Measurements from ENCODE around the gene CRYBG1. TPM values are rescaled to one million over a fixed set of nuclear protein-coding genes. Genes with fewer than 3 reads are reported as not detected.

CRYBG1 gene
- total RNA-seq, 1 donor from 2014 or later: 5.8 TPM

DNA sequence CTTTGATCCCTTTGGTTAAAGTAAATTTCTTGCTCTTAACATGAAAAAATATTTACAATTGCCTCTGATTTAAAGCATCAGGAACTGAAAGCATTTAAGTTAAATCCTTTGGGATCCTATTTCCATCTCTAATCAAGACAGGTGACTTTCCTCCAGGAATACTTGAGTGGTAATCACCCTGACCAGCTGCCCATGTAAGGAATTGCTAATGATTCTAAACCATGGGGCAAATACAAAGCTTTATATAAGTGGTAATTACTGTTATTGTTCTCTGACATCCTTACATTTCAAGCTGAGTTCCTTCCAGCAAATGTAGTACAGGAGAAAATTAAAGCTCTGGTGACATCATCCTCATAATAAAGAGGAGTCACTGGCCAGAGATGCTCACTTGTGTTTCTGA lies 100.6 kb downstream of the CRYBG1 start:
- H3K9me3 Mint-ChIP-seq: no peaks in the 10 kb centered on the region
- no peaks in the 10 kb centered on the region for H3K4me1 Mint-ChIP-seq (ENCODE audit: unreplicated experiment)
- DNase-seq (ENCODE audit: extremely low spot score, unreplicated experiment): no peak
- H3K27ac Mint-ChIP-seq: no peak overlapping the region
- TF ChIP-seq, protein P1, sequence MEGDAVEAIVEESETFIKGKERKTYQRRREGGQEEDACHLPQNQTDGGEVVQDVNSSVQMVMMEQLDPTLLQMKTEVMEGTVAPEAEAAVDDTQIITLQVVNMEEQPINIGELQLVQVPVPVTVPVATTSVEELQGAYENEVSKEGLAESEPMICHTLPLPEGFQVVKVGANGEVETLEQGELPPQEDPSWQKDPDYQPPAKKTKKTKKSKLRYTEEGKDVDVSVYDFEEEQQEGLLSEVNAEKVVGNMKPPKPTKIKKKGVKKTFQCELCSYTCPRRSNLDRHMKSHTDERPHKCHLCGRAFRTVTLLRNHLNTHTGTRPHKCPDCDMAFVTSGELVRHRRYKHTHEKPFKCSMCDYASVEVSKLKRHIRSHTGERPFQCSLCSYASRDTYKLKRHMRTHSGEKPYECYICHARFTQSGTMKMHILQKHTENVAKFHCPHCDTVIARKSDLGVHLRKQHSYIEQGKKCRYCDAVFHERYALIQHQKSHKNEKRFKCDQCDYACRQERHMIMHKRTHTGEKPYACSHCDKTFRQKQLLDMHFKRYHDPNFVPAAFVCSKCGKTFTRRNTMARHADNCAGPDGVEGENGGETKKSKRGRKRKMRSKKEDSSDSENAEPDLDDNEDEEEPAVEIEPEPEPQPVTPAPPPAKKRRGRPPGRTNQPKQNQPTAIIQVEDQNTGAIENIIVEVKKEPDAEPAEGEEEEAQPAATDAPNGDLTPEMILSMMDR (conservative IDR thresholded peaks at IDR 0.05): no peak
- H3K27me3 Mint-ChIP-seq: no peaks in the 10 kb centered on the region
- H3K4me3 Mint-ChIP-seq: no peak overlapping the region
- no peaks in the 10 kb centered on the region for H3K36me3 Mint-ChIP-seq

DNA sequence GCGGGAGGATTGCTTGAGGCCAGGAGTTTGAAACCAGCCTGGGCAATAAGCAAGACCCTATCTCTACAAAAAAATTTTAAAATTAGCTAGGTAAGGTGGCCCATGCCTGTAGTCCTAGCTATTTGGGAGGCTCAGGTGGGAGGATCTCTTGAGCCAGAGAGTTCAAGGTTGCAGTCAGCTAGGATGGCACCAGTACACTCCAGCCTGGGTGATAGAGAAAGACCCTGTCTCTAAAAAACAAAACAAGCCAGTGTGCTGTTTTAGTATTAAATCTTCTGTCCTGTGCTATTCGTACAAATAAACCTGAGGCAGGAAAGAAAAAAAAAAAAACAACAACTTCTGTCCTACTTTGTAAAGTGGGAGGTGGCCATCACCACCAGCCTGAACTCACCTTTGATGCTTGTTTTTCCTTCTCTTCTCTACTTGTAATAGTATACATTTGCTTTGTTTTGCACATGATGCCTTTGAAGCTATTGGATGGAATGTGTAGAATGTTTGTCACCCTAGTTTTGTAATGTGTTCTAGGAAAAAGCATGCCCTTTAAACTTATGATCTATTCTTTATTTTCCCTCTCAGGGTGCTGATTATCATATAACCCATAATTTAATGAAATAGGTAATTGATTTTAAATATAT lies 102.5 kb downstream of the CRYBG1 start:
- H3K4me3 Mint-ChIP-seq: no peak overlapping the region
- H3K36me3 Mint-ChIP-seq: no peaks in the 10 kb centered on the region
- H3K27me3 Mint-ChIP-seq: no peaks in the 10 kb centered on the region
- H3K27ac Mint-ChIP-seq: no peak overlapping the region
- DNase-seq (ENCODE audit: extremely low spot score, unreplicated experiment): no peak
- TF ChIP-seq, protein P1 (conservative IDR thresholded peaks at IDR 0.05): no peak
- H3K9me3 Mint-ChIP-seq: no peaks in the 10 kb centered on the region
- H3K4me1 Mint-ChIP-seq (ENCODE audit: unreplicated experiment): no peaks in the 10 kb centered on the region

DNA sequence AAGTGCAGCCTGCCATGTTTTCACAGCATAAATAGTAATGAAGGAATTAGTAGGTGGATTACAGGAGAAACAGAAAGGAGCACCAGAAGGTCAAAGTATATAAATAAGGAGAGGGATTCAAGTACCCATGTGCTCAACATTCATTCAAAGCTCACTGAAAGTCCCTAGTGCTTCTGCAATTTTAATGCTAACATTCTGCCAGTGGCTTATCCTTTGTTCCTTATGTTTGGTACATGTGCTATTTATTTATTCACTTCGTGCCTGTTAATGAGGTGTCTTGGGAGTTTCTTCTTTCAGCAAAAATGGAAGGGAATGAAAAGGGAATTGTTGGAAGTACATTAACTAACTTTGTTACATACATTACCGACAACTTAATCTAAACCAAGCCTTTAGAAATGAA lies 105.7 kb downstream of the CRYBG1 start:
- no peaks in the 10 kb centered on the region for H3K27me3 Mint-ChIP-seq
- H3K9me3 Mint-ChIP-seq: no peaks in the 10 kb centered on the region
- no peak for DNase-seq (ENCODE audit: extremely low spot score, unreplicated experiment)
- H3K4me1 Mint-ChIP-seq (ENCODE audit: unreplicated experiment): no peaks in the 10 kb centered on the region
- no peaks in the 10 kb centered on the region for H3K36me3 Mint-ChIP-seq
- H3K4me3 Mint-ChIP-seq: no peak overlapping the region
- TF ChIP-seq, protein P1 (conservative IDR thresholded peaks at IDR 0.05): no peak
- H3K27ac Mint-ChIP-seq: no peak overlapping the region

DNA sequence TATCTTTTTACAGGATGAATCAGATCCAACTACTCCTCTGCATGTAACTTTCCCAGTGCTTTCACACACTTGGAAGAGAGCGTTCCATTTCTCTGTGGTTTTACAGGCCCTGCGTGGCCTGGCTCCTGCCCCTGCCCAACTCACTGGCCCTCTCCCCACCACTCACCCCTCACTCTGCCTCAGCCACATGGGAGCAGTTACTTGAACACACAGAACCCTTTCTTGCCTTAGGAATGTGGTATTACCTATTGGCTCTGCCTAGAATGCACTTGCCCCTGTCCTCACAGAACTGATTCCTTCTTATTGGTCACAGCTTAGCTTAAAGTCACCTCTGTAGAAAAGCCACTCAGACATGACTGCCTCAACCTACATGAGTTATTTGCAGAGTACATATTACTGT lies 108.4 kb downstream of the CRYBG1 start:
- H3K4me1 Mint-ChIP-seq (ENCODE audit: unreplicated experiment): no peaks in the 10 kb centered on the region
- no peak overlapping the region for H3K4me3 Mint-ChIP-seq
- H3K9me3 Mint-ChIP-seq: no peaks in the 10 kb centered on the region
- TF ChIP-seq, protein P1 (conservative IDR thresholded peaks at IDR 0.05): no peak
- no peak for DNase-seq (ENCODE audit: extremely low spot score, unreplicated experiment)
- no peaks in the 10 kb centered on the region for H3K36me3 Mint-ChIP-seq
- H3K27me3 Mint-ChIP-seq: no peaks in the 10 kb centered on the region
- H3K27ac Mint-ChIP-seq: no peak overlapping the region

DNA sequence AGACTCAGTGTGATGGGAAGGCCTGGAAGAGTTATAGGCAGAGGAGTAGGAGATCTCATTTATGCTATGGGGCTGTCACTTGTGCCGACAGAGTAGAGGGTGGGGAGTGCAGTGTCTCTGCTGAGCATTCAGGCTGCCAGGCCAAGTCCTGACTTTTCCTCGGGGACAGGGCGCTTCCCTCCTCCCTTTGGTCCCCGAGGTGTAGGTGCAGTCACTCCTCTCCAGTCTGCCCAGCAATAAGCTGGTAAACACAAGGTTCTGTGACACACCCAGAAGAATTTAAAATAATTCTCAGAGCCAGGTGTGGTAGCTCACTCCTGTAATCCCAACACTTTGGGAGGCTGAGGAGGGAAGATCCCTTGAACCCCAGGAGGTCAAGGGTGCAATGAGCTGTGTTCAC lies 109.4 kb downstream of the CRYBG1 start:
- H3K9me3 Mint-ChIP-seq: no peaks in the 10 kb centered on the region
- TF ChIP-seq, protein P1 (conservative IDR thresholded peaks at IDR 0.05): no peak
- no peaks in the 10 kb centered on the region for H3K4me1 Mint-ChIP-seq (ENCODE audit: unreplicated experiment)
- H3K4me3 Mint-ChIP-seq: no peak overlapping the region
- H3K27me3 Mint-ChIP-seq: no peaks in the 10 kb centered on the region
- DNase-seq (ENCODE audit: extremely low spot score, unreplicated experiment): no peak
- no peak overlapping the region for H3K27ac Mint-ChIP-seq
- no peaks in the 10 kb centered on the region for H3K36me3 Mint-ChIP-seq

DNA sequence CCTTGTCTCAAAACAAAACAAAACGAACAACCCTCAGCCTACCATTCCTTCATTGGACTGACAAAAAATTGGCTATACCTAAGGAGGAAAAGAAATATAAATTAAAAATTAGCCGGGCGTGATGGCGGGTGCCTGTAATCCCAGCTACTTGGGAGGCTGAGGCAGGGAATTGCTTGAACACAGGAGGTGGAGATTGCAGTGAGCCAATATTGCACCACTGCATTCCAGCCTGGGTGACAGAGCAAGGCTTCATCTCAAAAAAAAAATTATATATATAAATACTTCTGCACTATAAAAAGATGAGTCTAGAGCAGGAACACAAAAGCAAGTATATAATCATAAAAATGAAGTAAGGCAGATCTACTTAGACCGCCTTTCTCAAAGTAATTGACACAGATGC lies 109.8 kb downstream of the CRYBG1 start:
- no peaks in the 10 kb centered on the region for H3K36me3 Mint-ChIP-seq
- DNase-seq (ENCODE audit: extremely low spot score, unreplicated experiment): no peak
- no peaks in the 10 kb centered on the region for H3K4me1 Mint-ChIP-seq (ENCODE audit: unreplicated experiment)
- H3K27ac Mint-ChIP-seq: no peak overlapping the region
- H3K27me3 Mint-ChIP-seq: no peaks in the 10 kb centered on the region
- no peaks in the 10 kb centered on the region for H3K9me3 Mint-ChIP-seq
- H3K4me3 Mint-ChIP-seq: no peak overlapping the region
- TF ChIP-seq, protein P1 (conservative IDR thresholded peaks at IDR 0.05): no peak

All from type B pancreatic cell (in vitro differentiated cells).